HCT116 (cell line): ENCODE measurements around the gene MAP3K2. TPM values are rescaled to one million over a fixed set of nuclear protein-coding genes. Genes with fewer than 3 reads are reported as not detected.

Experiments used
- ATAC-seq: fragments of 200-7000 bp; cut with Tn5 transposase; 2 replicates; pipeline ENCODE4 v1.9.1; 2020; ENCODE audit warnings: mild to moderate bottlenecking, moderate library complexity
- BruUV-seq: library from RNA; stranded (reverse); fragments of 400-500 nt; replicated peaks from 2 replicates; lab custom pipeline; 2021; lab: Mats Ljungman, UMichigan
- CTCF ChIA-PET: fragments of 300-600 bp; sonication (Branson Sonifier 250); formaldehyde crosslinking; loops from one replicate; lab custom pipeline; 2021; ENCODE audit warnings: antibody characterized with exemption; lab: Charles Lee
- POLR2A ChIA-PET: fragments of 300-600, 350-600 bp; sonication (Branson Sonifier 250); formaldehyde crosslinking; loops from one replicate; lab custom pipeline; 2021; ENCODE audit warnings: antibody characterized with exemption; lab: Charles Lee
- RAD21 ChIA-PET, 2 experiments: fragments of 300-600 bp; sonication (Branson Sonifier 250); formaldehyde crosslinking; loops; one replicate each; lab custom pipeline; 2023; ENCODE audit warnings: low total read pairs in 2 of 2; ENCODE audit not compliant: uncharacterized antibody in 2 of 2, unreplicated experiment in 2 of 2, low non-redundant PET in 1 of 2; lab: Charles Lee
- DNase-seq: peaks from one replicate; pipeline ENCODE4 v3.0.0-alpha.2; 2010; ENCODE audit warnings: low read depth, low spot score
- H2AFZ ChIP-seq: fragments of 200-600 bp; shearing (Covaris generic), sonication (generic); 2 replicates; pipeline ENCODE4 v1.6.1; 2017; ENCODE audit warnings: low read depth, mixed run types, mixed read lengths, antibody characterized with exemption, low read length; ENCODE audit not compliant: poor library complexity, severe bottlenecking
- H3K27ac ChIP-seq: 2 replicates; pipeline ENCODE4 v1.5.1; 2012; ENCODE audit warnings: low read depth, low read length
- H3K27me3 ChIP-seq: fragments of 200-600 bp; sonication (generic); 2 replicates; pipeline ENCODE4 v1.6.1; 2016; ENCODE audit warnings: mixed run types, low read length, mixed read lengths; ENCODE audit not compliant: insufficient read depth
- H3K36me3 ChIP-seq, 2 experiments: fragments of 200-500 bp in 1 of 2; fragments of 200-600 bp in 1 of 2; sonication (Bioruptor generic) in 1 of 2; sonication (generic) in 1 of 2; 2 replicates each; pipeline versions ENCODE4 v1.5.1 to v1.6.1; 2014 to 2016; ENCODE audit warnings: low read length in 2 of 2, inconsistent platforms in 1 of 2, mixed read lengths in 1 of 2, mixed run types in 1 of 2; ENCODE audit not compliant: insufficient read depth in 2 of 2, control insufficient read depth in 1 of 2
- H3K4me1 ChIP-seq, 2 experiments: fragments of 200-600 bp in 1 of 2; sonication (generic) in 1 of 2; 2 replicates each; pipeline versions ENCODE4 v1.5.1 to v1.6.1; 2012 to 2017; ENCODE audit warnings: low read length in 2 of 2, inconsistent platforms in 1 of 2, mild to moderate bottlenecking in 1 of 2, mixed read lengths in 1 of 2, mixed run types in 1 of 2, moderate library complexity in 1 of 2; ENCODE audit not compliant: insufficient read depth in 2 of 2, control insufficient read depth in 1 of 2
- H3K4me2 ChIP-seq: fragments of 200-600 bp; sonication (generic); 2 replicates; pipeline ENCODE4 v1.6.1; 2017; ENCODE audit warnings: mixed run types, low read length, mixed read lengths
- H3K4me3 ChIP-seq, 2 experiments: fragments of 200-600 bp in 1 of 2; sonication (generic) in 1 of 2; replicated peaks in 1 of 2; 2 replicates each; pipeline ENCODE4 v1.5.1; 2011 to 2016; ENCODE audit warnings: low read length in 2 of 2, control low read depth in 1 of 2, low read depth in 1 of 2, mild to moderate bottlenecking in 1 of 2, mixed read lengths in 1 of 2, mixed run types in 1 of 2
- H3K79me2 ChIP-seq: fragments of 200-600 bp; sonication (generic); 2 replicates; pipeline ENCODE4 v1.6.1; 2017; ENCODE audit warnings: mild to moderate bottlenecking, mixed run types, low read length, moderate library complexity, mixed read lengths; ENCODE audit not compliant: insufficient read depth
- H3K9ac ChIP-seq: fragments of 200-600 bp; sonication (generic); 2 replicates; pipeline ENCODE4 v1.6.1; 2016; ENCODE audit warnings: low read length, mixed read lengths
- H3K9me2 ChIP-seq: fragments of 200-600 bp; sonication (generic), shearing (Covaris generic); 2 replicates; pipeline ENCODE4 v1.6.1; 2017; ENCODE audit warnings: mixed run types, mild to moderate bottlenecking, moderate library complexity; ENCODE audit not compliant: insufficient read depth
- H3K9me3 ChIP-seq, 2 experiments: fragments of 200-500 bp in 1 of 2; fragments of 200-600 bp in 1 of 2; sonication (Bioruptor generic) in 1 of 2; sonication (generic) in 1 of 2; 2 replicates each; pipeline ENCODE4 v1.6.1; 2014 to 2017; ENCODE audit warnings: low read length in 2 of 2, mixed read lengths in 2 of 2, inconsistent platforms in 1 of 2, low read depth in 1 of 2, mild to moderate bottlenecking in 1 of 2, mixed run types in 1 of 2, moderate library complexity in 1 of 2; ENCODE audit not compliant: control insufficient read depth in 1 of 2, insufficient read depth in 1 of 2
- H4K20me1 ChIP-seq: fragments of 200-600 bp; sonication (generic), shearing (Covaris generic); 2 replicates; pipeline ENCODE4 v1.6.1; 2017; ENCODE audit warnings: mixed run types, mild to moderate bottlenecking, moderate library complexity; ENCODE audit not compliant: insufficient read depth
- ATF3 ChIP-seq: IDR thresholded peaks from 2 replicates; pipeline ENCODE4 v1.6.1; 2012
- CBX3 ChIP-seq: IDR thresholded peaks from 2 replicates; pipeline ENCODE4 v1.6.1; 2012; ENCODE audit warnings: low read depth
- CEBPB ChIP-seq: IDR thresholded peaks from 2 replicates; pipeline ENCODE4 v1.6.1; 2012; ENCODE audit warnings: low read depth
- CTCF ChIP-seq, 3 experiments: fragments of 200-600 bp in 1 of 3; sonication (generic) in 1 of 3; IDR thresholded peaks in 2 of 3; conservative IDR thresholded peaks in 1 of 3; 2 replicates each; pipeline ENCODE4 v1.5.1; 2012 to 2017; ENCODE audit warnings: low read depth in 2 of 3, low read length in 2 of 3, antibody characterized with exemption in 1 of 3, borderline replicate concordance in 1 of 3, control low read depth in 1 of 3, mild to moderate bottlenecking in 1 of 3, mixed read lengths in 1 of 3, mixed run types in 1 of 3, moderate library complexity in 1 of 3; ENCODE audit not compliant: insufficient read depth in 1 of 3
- EGR1 ChIP-seq: IDR thresholded peaks from 2 replicates; pipeline ENCODE4 v1.6.1; 2012; ENCODE audit warnings: low read depth
- ELF1 ChIP-seq: IDR thresholded peaks from 2 replicates; pipeline ENCODE4 v1.6.1; 2012; ENCODE audit warnings: low read depth, borderline replicate concordance
- EZH2 ChIP-seq: fragments of 200-600 bp; sonication (generic); IDR thresholded peaks from 2 replicates; pipeline ENCODE4 v1.6.1; 2017; ENCODE audit warnings: antibody characterized with exemption, mixed run types
- EZH2phosphoT487 ChIP-seq: fragments of 200-600 bp; IDR thresholded peaks from 2 replicates; pipeline ENCODE4 v1.6.1; 2018; ENCODE audit warnings: antibody characterized with exemption, borderline replicate concordance
- FOSL1 ChIP-seq: IDR thresholded peaks from 2 replicates; pipeline ENCODE4 v1.6.1; 2012; ENCODE audit warnings: low read depth
- JUND ChIP-seq: IDR thresholded peaks from 2 replicates; pipeline ENCODE4 v1.6.1; 2012
- MAX ChIP-seq: IDR thresholded peaks from 2 replicates; pipeline ENCODE4 v1.6.1; 2012
- POLR2A ChIP-seq: IDR thresholded peaks from 2 replicates; pipeline ENCODE4 v1.7.0; 2011; ENCODE audit warnings: borderline replicate concordance; ENCODE audit not compliant: insufficient read depth, insufficient read length; ENCODE audit errors: extremely low read depth
- RAD21 ChIP-seq: IDR thresholded peaks from 2 replicates; pipeline ENCODE4 v1.6.1; 2012; ENCODE audit warnings: low read depth, mild to moderate bottlenecking
- SIN3A ChIP-seq: IDR thresholded peaks from 2 replicates; pipeline ENCODE4 v1.6.1; 2012; ENCODE audit warnings: low read depth
- SP1 ChIP-seq: IDR thresholded peaks from 2 replicates; pipeline ENCODE4 v1.6.1; 2012; ENCODE audit warnings: low read depth
- TCF7L2 ChIP-seq: IDR thresholded peaks from 2 replicates; pipeline ENCODE4 v1.7.0; 2011; ENCODE audit warnings: borderline replicate concordance, inconsistent platforms; ENCODE audit not compliant: insufficient read depth, insufficient read length; ENCODE audit errors: extremely low read depth
- ZBTB33 ChIP-seq: IDR thresholded peaks from 2 replicates; pipeline ENCODE4 v1.6.1; 2011; ENCODE audit warnings: mild to moderate bottlenecking, low read length, moderate library complexity; ENCODE audit not compliant: insufficient replicate concordance; ENCODE audit errors: extremely low read depth
- ZFX ChIP-seq: fragments of 450-650 bp; IDR thresholded peaks from 2 replicates; pipeline ENCODE4 v1.6.1; 2017
- intact Hi-C: fragments of 100-400 bp; cut with micrococcal nuclease; formaldehyde crosslinking; loops from 2 replicates; pipeline ENCODE4 v1.10.0; 2022
- total RNA-seq: library from RNA; stranded (reverse); gene quantifications from one replicate; pipeline ENCODE4 v1.2.1, GENCODE V29; 2021; ENCODE audit not compliant: unreplicated experiment
- TF ChIP-seq, protein P1 (sequence below): IDR thresholded peaks from 2 replicates; pipeline ENCODE4 v1.6.1; 2012; ENCODE audit warnings: low read depth

Gene MAP3K2
- total RNA-seq, 1 experiment from 2014 or later = 44.5 TPM

DNA sequence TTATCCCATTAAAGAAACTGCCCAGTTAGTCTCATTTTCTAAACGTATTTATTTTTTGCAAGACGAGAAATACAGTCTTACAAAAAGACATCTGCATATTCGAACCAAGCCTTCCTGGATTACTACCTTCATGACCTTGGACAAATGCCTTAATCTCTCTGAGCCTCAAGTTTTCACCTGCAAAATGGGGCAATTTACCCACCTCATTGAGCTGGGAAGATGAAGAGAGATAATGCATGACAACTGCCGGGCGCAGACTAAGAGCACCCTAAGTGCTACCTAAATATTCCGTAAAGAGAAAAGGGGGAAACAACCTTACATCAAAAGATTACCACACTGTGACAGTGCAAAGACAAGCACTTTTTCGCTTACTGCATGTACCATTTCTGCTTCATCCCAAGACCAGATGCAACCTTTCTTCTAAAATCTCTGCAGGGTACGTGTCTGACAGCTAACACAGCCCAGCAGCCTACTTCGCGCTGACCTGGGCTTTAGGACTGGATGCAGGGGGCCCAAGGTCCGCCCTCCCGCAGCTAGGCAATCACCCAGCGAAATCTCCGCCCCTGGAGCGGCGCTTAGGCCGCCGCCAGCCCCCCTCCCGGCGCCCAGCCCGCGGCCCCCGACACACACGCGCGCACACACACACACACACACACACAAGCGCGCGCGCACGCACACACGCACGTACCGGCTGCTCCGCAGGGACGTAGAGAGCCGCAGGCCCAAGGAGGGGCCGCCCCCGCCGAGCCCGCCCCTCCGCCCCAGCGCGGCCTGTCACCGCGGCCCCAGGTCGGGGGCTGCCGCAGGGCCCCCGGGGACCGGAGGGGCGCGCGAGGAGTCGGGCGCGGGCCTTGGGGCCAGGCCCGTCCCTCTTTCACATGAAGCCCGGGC lies 766 bp downstream of the MAP3K2 start:
- Histone ChIP-seq H3K9me3 (no peaks in the 10 kb centered on the region), H3K4me1 (peaks cover 14 to 18% of the 10 kb centered on the region in 2 experiments), H3K4me3 (peak overlapping the region; percentile 55 to 64), H3K27me3 (no peaks in the 10 kb centered on the region), H2AFZ (no peak overlapping the region), H3K36me3 (no peaks in the 10 kb centered on the region), H3K4me2 (peak overlapping the region; percentile 97), H3K9ac (peak overlapping the region; percentile 91), H4K20me1 (no peaks in the 10 kb centered on the region), H3K27ac (peak overlapping the region; percentile 97), H3K9me2 (no peaks in the 10 kb centered on the region), H3K79me2 (peaks cover 45% of the 10 kb centered on the region)
- CTCF ChIA-PET = interaction anchor here (0.9 kb wide), 1 partner anchor 28 kb away, joined by 3 read pairs; no protein-coding TSS in a partner anchor
- POLR2A ChIA-PET = no interaction called here
- RAD21 ChIA-PET = no interaction called here
- peak; percentile 85 for ATAC-seq
- intact Hi-C loops = loop anchor here (5.0 kb wide), 1 partner anchor 325 kb away; no protein-coding TSS in a partner anchor
- peak; percentile 65 for DNase-seq
- BruUV-seq = TSS peak; percentile 62
- TF ChIP-seq MAX (peak; percentile 56; the same call in 1 of the 2 replicates), ZFX (no peak; the same call in 1 of the 2 replicates), EZH2phosphoT487 (no peak), EZH2 (no peak), TCF7L2 (peak; percentile 30), ELF1 (no peak), CBX3 (no peak), ATF3 (no peak), RAD21 (no peak), ZBTB33 (no peak), CTCF (IDR thresholded peaks at IDR 0.05 in 2 of 3, conservative IDR thresholded peaks at IDR 0.05 in 1 of 3; ENCODE audit: borderline replicate concordance in 1 of 3, insufficient read depth in 1 of 3, low read depth in 2 of 3, low read length in 2 of 3) (no peak), EGR1 (no peak), SP1 (peak; percentile 41; the same call in 1 of the 2 replicates), FOSL1 (no peak), SIN3A (0 out of 2 replicates have a peak, but pooled peaks have one; percentile 6), POLR2A (no peak), CEBPB (no peak), JUND (no peak)
- TF ChIP-seq, protein P1, sequence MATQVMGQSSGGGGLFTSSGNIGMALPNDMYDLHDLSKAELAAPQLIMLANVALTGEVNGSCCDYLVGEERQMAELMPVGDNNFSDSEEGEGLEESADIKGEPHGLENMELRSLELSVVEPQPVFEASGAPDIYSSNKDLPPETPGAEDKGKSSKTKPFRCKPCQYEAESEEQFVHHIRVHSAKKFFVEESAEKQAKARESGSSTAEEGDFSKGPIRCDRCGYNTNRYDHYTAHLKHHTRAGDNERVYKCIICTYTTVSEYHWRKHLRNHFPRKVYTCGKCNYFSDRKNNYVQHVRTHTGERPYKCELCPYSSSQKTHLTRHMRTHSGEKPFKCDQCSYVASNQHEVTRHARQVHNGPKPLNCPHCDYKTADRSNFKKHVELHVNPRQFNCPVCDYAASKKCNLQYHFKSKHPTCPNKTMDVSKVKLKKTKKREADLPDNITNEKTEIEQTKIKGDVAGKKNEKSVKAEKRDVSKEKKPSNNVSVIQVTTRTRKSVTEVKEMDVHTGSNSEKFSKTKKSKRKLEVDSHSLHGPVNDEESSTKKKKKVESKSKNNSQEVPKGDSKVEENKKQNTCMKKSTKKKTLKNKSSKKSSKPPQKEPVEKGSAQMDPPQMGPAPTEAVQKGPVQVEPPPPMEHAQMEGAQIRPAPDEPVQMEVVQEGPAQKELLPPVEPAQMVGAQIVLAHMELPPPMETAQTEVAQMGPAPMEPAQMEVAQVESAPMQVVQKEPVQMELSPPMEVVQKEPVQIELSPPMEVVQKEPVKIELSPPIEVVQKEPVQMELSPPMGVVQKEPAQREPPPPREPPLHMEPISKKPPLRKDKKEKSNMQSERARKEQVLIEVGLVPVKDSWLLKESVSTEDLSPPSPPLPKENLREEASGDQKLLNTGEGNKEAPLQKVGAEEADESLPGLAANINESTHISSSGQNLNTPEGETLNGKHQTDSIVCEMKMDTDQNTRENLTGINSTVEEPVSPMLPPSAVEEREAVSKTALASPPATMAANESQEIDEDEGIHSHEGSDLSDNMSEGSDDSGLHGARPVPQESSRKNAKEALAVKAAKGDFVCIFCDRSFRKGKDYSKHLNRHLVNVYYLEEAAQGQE = no peak
